Testis (tissue), 3 donors: ENCODE measurements around the gene HEXD. TPM values are rescaled to one million over a fixed set of nuclear protein-coding genes. Genes with fewer than 3 reads are reported as not detected.

Source experiments
- DNase-seq: peaks from one replicate; pipeline ENCODE4 v3.0.0-alpha.2; 2019
- H3K27ac ChIP-seq, 2 donors: fragments of 200-600 bp; sonication (generic); one replicate each; pipeline ENCODE4 v1.5.1; 2019
- H3K27me3 ChIP-seq: fragments of 200-600 bp; sonication (generic); one replicate; pipeline ENCODE4 v1.5.1; 2019
- H3K36me3 ChIP-seq: fragments of 200-600 bp; sonication (generic); one replicate; pipeline ENCODE4 v1.5.1; 2017; ENCODE audit warnings: low read depth; ENCODE audit errors: missing control alignments
- H3K4me1 ChIP-seq: fragments of 200-600 bp; sonication (generic); one replicate; pipeline ENCODE4 v1.5.1; 2019
- H3K4me3 ChIP-seq, 2 donors: fragments of 200-600 bp; sonication (generic); one replicate each; pipeline ENCODE4 v1.5.1; 2017 to 2019
- H3K9me3 ChIP-seq: fragments of 200-600 bp; sonication (generic); one replicate; pipeline ENCODE4 v1.5.1; 2017
- CTCF ChIP-seq, 3 experiments: fragments of 450-650 bp in 2 of 3; fragments of 200-600 bp in 1 of 3; sonication (generic) in 1 of 3; IDR thresholded peaks; one replicate each; pipeline ENCODE4 v1.5.1; 2016 to 2019; ENCODE audit warnings: antibody characterized with exemption in 3 of 3, mild to moderate bottlenecking in 2 of 3, moderate library complexity in 1 of 3
- POLR2A ChIP-seq: fragments of 450-650 bp; IDR thresholded peaks from one replicate; pipeline ENCODE4 v1.6.1; 2017; ENCODE audit warnings: antibody characterized with exemption, mild to moderate bottlenecking, moderate library complexity
- WGBS, 2 donors: methylation state at CpG; one replicate each; pipeline ENCODE4 v1.1.5; 2018; 5-methylcytosine and 5-hydroxymethylcytosine counted together
- intact Hi-C: fragments of 100-400 bp; cut with DNase I; formaldehyde crosslinking; loops from one replicate; pipeline ENCODE4 v1.15.1; 2023; ENCODE audit warnings: low total_unique reads
- polyA plus RNA-seq: library from polyadenylated mRNA; stranded (reverse); fragments of 350-450 nt; fragmentation: Illumina TruSeq; extraction: RNeasy Lipid Tissue Mini Kit (QIAGEN cat#74804); gene quantifications from one replicate; pipeline ENCODE4 v1.2.3, GENCODE V29; 2014; ENCODE audit warnings: low read depth, low replicate concordance; ENCODE audit not compliant: insufficient read depth
- total RNA-seq, 2 donors: library from RNA; depleted of rRNA; stranded (reverse); fragments of >200 nt; gene quantifications; one replicate each; pipeline ENCODE4 v1.2.3, GENCODE V29; 2016

HEXD gene
- total and polyA plus RNA-seq, 3 donors from 2014 or later, result 24.4 to 95.3 (median 90.9) TPM

GRCh38 chr17:82382933-82383255 is 35.3 kb upstream of the HEXD start:
- Histone ChIP-seq H3K4me1 (peaks cover 16% of the 10 kb centered on the region), H3K27me3 (no peaks in the 10 kb centered on the region), H3K36me3 (no peaks in the 10 kb centered on the region), H3K4me3 (no peak overlapping the region), H3K27ac (no peak overlapping the region), H3K9me3 (no peaks in the 10 kb centered on the region)
- no peak for DNase-seq
- intact Hi-C loops, result loop anchor here (5.0 kb wide), 1 partner anchor 629 kb away; no protein-coding TSS in a partner anchor
- 73 to 89% methylated on average over 7 to 11 of the region's 11 CpGs for WGBS, 2 donors
- TF ChIP-seq POLR2A (no peak), CTCF (IDR thresholded peaks at IDR 0.05) (no peak)

- H3K27ac ChIP-seq, result no peak overlapping the region
- peaks cover 16% of the 10 kb centered on the region for H3K4me1 ChIP-seq
- no peaks in the 10 kb centered on the region for H3K36me3 ChIP-seq
- 68% methylated on average over 14 of the region's 18 CpGs; no CpG with 5 or more reads in 1 of the 2 donors for WGBS, 2 donors
- DNase-seq, result no peak
- intact Hi-C loops, result loop anchor here (5.0 kb wide), 1 partner anchor 629 kb away; no protein-coding TSS in a partner anchor
- no peak overlapping the region for H3K4me3 ChIP-seq
- TF ChIP-seq CTCF (IDR thresholded peaks at IDR 0.05), result no peak
- TF ChIP-seq POLR2A, result no peak
- no peaks in the 10 kb centered on the region for H3K9me3 ChIP-seq
- no peaks in the 10 kb centered on the region for H3K27me3 ChIP-seq
Measured at GRCh38 chr17:82383411-82383810, 34.7 kb upstream of the HEXD start.

- no peak overlapping the region for H3K27ac ChIP-seq
Measured at GRCh38 chr17:82384051-82384729, 34.0 kb upstream of the HEXD start.

GRCh38 chr17:82384730-82385481 is 33.2 kb upstream of the HEXD start:
- TF ChIP-seq CTCF (IDR thresholded peaks at IDR 0.05) (no peak), POLR2A (no peak)
- Histone ChIP-seq H3K27ac (no peak overlapping the region), H3K9me3 (no peaks in the 10 kb centered on the region), H3K27me3 (no peaks in the 10 kb centered on the region), H3K4me1 (peaks cover 16% of the 10 kb centered on the region), H3K4me3 (no peak overlapping the region), H3K36me3 (no peaks in the 10 kb centered on the region)
- WGBS, 2 donors, result 62 to 63% methylated on average over 4 to 25 of the region's 26 CpGs
- intact Hi-C loops, result loop anchor here (5.0 kb wide), 1 partner anchor 627 kb away; no protein-coding TSS in a partner anchor
- DNase-seq, result peak; percentile 73

More at GRCh38 chr17:82384051-82384729, 34.0 kb upstream of the HEXD start:
- H3K4me1 ChIP-seq, result peaks cover 16% of the 10 kb centered on the region
- intact Hi-C loops, result loop anchor here (5.0 kb wide), 1 partner anchor 628 kb away; no protein-coding TSS in a partner anchor
- H3K36me3 ChIP-seq, result no peaks in the 10 kb centered on the region
- 87% methylated on average over 3 to 22 of the region's 22 CpGs for WGBS, 2 donors
- H3K9me3 ChIP-seq, result no peaks in the 10 kb centered on the region
- no peaks in the 10 kb centered on the region for H3K27me3 ChIP-seq
- H3K4me3 ChIP-seq, result no peak overlapping the region
- TF ChIP-seq CTCF (IDR thresholded peaks at IDR 0.05), result no peak
- no peak for TF ChIP-seq POLR2A
- no peak for DNase-seq
